ENCODE results near the gene GRM8.

The GRM8 gene

DNA sequence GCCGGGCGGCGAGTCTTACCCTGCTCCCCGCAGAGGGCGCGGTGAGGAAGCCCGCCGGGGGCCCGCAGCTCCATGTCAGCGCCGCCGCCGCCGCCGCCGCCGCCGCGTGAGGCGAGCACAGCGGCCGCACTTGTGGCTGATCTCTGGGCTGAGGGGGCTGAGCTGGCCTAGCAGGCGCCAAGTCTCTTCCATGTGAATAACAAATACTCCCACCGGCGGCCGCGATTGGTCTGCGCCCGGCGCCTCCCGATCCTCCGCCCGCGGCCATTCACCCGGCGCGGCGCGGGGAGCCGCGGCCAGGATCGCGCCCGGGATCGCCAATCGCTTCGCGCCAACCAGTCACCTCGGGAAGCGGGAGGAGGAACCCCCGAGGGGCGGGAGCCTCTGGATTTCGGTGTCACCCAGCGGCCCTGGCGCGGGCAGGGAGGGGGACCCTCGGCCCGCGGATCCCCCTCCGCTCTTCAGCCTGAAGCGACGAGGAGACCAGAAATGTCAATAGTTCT lies at the start of gene GRM8:
Gene GRM8 (minus strand): TSS at position 164 of the 503 bp plus-strand sequence.
- no peak for DNase-seq (ENCODE audit: extremely low read depth in 1 of 2, low read depth in 1 of 2)

DNA sequence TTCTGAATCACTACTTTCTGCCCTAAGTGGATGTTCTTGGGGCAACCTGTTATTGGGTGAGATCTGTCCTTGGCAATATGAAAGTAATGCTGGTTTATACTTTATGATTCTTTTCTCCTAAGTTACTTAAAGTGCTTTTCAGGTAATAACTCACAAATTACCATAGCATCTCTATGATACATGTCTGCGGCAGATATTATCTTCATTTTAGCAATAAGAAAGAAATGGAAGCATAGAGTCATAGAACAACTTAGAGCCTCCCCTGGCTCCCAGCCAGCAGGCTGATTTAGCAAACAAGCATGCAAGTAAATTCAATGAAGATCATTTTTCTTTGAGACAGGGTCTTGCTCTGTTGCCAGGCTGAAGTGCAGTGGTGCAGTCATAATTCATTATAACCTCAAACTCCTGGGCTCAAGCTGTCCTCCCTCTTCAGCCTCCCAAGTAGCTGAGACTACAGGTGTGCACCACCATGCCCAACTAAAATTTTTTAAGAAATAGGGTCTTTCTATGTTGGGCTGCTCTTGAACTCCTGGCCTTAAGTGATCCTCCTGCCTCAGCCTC lies 38.1 kb upstream of the GRM8 start:
- DNase-seq (ENCODE audit: extremely low read depth in 1 of 2, low read depth in 1 of 2): no peak

DNA sequence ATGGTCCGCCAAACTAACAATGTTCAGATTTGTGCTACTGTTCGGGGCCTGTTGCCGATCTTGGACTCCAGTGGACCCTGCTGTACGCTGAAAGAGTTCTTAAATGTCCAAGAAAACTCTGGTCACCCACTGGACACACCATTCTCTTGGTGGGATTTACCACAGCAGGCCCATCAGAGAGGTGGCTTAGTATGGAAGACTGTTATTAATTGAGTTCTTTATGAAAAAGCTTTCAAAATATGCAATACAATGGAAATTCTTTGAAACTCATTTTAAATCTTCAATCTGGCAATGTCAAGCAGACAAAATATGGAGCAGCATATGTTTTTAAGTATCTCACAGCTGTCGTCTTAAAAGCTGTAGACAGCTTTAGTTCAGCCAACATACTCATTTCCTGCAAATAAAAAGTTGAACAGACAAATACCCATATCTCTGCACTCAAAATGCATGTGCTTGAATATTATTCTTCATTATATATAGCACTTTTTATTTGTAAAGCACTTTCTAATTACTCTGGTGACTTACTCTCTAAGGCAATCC lies 37.4 kb upstream of the GRM8 start:
- DNase-seq (ENCODE audit: extremely low read depth in 1 of 2, low read depth in 1 of 2): no peak

DNA sequence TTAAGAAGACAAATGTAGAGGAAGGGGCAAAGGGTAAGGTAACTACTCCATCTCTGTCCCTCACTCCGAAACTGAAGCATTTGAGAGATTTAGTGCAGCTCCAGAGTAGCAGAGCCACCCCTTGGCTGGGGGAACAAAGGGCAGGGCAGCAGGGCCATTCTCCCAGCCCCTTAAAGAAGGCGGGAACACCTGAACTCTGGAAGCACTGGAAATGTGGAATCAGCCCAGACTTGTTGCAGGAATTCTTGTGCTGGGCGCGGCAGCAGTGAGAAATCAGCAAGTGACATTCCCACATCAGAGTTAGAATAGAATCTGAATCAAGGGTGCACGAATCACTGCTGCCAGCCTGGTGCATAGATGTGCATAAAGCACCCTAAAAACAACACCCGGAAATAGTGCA lies 34.4 kb upstream of the GRM8 start:
- DNase-seq (ENCODE audit: extremely low read depth in 1 of 2, low read depth in 1 of 2): no peak

DNA sequence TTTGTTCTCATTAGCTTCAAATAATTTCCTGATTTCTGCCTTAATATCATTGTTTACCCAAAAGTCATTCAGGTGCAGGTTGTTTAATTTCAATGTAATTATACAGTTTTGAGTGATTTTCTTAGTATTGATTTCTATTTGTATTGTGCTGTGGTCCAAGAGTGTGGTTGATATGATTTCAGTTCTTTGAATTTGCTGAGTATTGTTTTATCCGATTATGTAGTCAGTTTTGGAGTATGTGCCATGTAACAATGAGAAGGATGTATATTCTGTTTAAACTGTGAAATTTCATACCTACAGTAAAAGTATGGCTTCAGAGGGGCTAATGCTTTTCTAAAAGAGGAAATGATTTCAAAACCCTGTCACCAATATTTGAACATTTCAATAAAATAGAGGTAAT lies 17.4 kb upstream of the GRM8 start:
- no peak for DNase-seq (ENCODE audit: extremely low read depth in 1 of 2, low read depth in 1 of 2)

DNA sequence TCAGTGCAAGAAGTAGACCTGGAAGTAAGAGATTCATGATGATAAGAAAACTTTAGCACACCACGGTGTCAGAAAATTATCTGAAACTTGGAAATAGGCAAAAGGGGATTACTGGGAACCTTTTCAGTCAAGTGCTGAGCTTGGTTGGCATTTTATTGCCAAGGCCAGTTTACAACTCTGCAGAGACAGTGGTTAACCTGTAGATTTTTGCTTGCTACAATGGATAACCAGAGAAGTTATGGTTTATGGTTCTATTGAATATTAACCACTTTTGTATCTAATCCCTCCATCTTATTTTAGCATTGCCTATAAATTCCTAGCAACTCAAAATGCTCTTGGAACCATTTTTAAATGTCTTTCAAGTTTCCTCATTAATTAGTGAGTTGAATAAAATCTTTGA lies 13.3 kb upstream of the GRM8 start:
- no peak for DNase-seq (ENCODE audit: extremely low read depth in 1 of 2, low read depth in 1 of 2)

DNA sequence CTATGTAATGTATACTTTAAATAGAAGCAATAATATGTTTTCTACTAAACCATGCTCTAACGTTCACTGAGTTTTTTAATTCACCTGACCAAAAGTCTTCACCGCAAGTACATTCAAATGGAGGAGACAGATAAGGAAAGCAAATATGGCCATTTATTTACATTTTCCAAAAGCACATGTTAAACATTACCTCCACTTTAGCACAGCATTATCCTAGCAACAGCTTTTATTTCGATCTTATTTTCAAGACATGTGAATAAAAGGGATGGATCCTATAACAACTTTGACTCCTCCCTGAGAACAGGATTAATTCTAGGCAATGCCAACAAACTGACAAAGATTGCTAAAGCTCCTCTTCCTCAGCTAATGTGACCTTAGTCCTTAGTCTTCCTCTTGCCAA lies 11.5 kb upstream of the GRM8 start:
- no peak for DNase-seq (ENCODE audit: extremely low read depth in 1 of 2, low read depth in 1 of 2)

DNA sequence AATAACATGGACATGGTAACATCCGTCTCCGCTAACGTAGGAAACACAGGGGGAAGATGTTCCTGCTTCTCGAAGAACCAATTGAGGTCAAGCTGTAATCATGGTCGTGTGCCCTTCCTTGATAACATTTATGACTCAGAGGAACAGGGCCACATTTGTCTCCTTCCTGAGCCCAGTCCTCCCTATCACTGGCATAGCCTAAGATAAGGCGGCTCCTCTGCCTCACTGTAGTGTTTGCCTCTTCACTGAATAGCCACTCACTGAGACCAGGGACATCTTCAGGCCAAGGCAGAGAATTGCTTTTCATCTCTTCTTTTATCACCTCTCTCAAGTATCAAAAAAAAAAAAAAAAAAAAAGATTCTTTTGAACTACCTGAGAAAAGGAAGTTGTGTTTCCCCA lies 5.4 kb upstream of the GRM8 start:
- no peak for DNase-seq (ENCODE audit: extremely low read depth in 1 of 2, low read depth in 1 of 2)

DNA sequence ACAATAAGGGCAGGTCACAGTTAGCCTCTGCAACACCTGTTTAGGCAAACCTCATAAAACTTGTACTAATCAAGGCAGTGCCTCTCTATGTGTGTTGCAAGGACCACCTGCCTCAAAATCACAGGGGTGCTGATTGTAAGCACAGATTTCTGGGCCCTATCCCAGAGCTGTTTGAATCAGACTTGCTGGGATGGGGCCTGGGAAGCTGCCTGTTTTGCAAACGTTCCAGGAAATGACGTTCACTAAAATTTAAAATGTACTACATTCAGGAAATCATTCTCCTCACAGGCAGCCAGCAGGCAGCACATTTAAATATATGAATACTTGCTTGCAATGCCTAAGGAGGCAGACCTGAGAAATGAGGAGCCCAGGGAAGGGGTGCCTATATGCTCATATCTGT lies 4.3 kb upstream of the GRM8 start:
- no peak for DNase-seq (ENCODE audit: extremely low read depth in 1 of 2, low read depth in 1 of 2)

DNA sequence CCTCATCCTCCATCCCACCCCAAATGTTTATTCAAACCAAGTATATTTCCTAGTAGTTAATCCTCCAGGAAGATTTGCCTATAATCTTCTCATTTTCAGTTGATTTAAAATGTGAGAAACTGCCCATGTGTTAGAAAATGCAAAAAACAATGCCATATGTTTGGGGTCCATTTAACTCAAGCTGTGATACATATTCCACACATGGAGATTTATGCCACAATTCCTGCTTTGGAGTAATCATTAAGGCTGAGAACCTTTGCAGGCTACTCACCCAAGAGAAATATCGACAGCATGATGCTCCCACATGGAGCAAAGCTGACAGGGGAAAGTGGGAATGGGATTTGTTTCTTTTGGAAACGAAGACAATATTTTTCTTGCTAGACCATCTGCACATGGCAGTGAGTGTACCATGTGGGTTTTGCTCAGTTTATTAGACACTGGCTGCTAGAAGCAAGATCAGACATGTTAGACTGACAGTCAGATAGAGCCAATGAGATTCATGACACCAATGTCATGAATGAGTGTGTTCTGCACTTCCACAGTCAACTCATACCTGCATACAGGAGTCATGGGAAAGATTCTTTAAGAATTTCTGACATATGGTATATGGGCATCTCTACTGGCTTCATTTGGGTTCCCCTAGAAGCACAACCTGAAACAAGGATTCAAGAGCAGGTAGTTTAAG lies 3.4 kb upstream of the GRM8 start:
- no peak for DNase-seq (ENCODE audit: extremely low read depth in 1 of 2, low read depth in 1 of 2)

DNA sequence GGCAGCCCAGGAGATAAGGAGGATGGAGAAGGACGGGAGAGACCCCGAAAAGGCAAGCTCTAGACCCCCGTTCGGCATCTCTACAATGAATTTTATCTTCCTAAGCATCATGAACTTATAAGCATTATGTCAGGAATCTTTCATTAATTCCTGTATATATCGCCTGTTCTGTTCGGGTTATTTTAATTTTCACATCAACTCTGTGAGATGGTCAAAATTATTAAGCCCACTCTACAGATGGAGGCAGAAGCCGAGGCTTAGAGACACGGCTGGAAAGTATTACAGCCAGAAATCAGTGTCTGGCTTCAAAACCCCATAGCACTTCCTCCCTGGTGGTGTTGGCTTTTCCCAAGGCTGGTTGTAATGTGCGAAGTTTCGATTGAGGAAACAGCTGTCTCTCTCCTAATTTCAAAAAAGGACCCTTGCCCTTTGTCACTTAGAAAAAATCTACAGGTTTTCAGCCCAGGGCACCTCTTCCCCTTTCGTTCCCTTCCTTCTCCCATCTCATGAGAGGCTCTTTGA lies 1.5 kb upstream of the GRM8 start:
- DNase-seq (ENCODE audit: extremely low read depth in 1 of 2, low read depth in 1 of 2): no peak

DNA sequence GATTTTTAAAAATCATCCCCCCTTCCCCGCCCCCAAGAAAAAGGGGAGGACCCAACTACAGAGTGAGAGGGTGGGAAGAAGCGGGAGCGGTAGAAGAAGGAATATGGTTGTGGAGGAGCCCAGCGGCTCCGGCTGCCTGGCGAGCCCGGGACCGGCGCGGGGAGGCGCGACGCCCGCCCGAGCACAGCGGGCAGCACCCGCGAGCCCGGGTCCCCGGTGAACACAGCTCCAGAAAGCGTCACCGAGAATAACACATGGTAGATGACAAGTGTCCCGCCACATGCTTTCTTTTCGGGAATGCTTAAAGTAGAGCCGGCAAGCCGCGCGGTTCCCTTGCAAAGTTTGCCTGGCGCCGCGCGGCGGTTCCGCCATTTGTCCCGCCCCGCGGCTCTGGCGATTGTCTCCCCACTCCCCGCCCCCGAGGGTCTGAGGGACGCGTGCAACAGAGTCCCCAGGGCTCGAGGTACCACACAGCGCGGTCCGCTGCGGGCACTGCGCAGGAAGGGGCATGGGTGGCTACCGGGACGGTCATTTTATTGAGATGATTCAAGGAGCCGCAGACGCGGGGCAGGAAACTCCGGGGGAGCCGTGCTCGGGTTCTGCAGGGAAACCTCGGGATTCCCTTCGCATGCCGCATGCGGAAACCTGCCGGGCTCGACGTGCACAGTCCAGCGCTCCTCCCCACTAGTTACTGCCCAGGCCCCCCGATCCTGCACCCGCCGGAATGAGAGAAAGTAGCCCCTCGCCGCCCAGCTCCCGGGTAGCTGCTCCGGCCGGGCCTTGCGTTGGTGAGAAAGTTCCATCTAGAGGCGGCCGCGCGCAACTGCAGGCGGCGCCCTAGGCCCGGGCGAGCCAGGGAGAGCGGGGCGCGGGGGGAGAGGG lies 781 bp upstream of the GRM8 start:
- peak; percentile 6 to 33 for DNase-seq (ENCODE audit: extremely low read depth in 1 of 2, low read depth in 1 of 2)

DNA sequence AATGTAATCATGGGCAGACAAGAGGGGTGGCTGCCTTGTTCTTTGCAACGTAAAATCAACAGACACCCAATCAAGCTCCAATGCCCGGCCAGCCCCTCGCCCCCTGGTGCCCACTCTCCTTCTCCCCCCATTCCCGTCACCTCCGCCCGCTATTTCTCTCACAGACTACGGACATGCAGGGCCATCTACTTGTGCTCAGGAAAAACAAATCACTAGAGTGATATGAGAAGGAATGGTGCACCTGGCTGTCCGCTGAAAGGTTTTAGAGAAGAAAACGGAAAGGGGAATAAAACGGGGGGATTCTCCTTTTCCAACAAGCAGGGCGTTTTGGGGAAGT lies 396 bp downstream of the GRM8 start:
- DNase-seq (ENCODE audit: extremely low read depth in 1 of 2, low read depth in 1 of 2): no peak

DNA sequence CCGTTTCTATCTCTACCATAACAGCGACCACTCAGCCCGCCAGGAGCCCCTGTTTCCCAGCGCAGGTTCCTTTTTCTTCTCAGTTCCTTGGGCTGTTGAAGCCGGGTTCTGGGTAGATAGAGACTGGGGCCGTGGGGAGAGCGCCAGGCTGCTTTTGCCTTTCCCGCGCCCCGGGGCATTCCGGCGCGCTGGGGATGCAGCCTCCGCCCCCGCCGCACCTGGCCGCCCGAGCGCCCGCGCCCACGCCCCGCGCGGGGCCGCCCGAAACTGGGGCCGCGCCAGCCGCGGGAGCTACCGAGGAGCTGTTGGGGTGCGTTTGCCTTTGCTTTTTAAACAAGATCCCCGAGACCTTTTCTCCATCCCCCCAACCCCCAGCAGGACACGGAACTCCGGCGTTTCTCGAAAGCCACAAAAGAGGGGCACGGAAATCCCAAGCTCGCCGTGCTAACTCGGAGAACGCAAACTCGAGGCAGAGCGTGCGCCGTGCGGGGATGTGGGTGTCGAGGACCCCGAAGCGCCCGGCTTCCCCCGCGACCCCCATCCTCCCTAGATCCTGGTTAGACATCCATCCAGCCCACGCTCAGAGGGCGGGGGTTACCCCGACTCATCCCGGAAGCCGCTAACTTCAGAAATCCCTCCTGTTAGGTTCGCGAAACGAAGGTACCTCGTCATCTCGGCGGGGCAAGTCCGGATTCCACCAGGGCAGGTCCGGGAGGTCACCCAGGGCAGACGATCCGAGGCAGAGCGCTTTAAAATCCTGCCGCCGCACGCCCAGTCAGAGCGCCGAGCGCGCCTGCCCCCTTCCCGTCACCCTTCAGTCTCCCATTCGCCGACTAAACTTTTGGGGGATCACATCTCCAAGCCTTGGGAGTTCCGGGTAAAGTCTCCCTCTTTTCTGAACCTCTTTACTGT lies 1.0 kb downstream of the GRM8 start:
- DNase-seq (ENCODE audit: extremely low read depth in 1 of 2, low read depth in 1 of 2): no peak

DNA sequence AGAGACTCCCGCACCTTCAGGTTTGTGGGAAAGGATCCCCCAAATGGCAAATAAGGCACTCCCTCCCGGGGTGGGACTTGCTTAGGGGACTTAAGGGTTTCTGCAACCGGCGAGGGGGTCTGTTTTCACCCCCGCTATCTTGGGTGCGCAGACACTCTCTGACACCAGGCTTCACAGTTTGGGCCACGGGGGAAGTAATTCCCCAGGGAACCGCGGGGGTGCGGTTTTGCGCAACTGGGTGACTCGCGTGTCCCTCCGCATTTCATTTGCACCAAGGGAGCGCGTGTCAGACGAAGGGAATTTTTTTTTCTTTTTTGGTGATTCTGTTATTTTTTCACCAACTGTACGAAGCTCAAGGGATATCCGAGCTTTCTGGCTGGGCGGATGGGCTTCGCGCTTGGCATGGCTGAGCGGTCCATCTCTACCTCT lies 1.7 kb downstream of the GRM8 start:
- DNase-seq (ENCODE audit: extremely low read depth in 1 of 2, low read depth in 1 of 2): no peak

DNA sequence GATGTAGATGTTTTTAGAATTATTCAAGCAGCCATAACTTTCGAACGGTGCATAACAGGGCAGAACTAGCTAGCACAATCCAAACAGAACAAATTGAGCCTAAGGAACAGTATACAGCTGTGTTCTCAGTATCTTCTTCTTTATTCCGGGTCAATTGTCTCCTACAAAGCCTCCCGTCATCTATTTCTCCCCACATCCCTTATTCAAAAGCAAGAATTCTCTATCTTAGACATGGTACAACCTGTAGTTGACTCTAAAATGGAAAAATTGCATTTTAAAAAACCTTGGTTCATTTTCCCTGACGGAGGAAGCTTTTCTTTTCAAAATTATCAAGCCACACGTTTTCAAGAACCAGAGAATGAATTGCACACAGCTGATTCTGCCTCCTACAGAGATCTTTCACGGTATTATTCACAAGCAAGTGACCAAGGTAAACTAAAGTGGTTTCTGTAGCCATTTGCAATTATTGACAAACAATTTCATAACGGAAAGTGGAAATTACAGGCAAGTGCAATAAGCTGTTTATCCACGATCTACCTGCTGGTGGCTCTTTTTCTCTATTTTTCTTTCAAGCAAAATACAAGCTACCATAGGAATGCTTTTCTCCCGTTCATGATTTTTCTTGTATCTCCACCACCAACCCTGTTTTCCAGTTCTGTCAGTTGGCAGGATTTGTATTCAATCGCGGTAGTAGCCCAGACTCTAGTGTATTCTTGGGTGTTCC lies 2.3 kb downstream of the GRM8 start:
- no peak for DNase-seq (ENCODE audit: extremely low read depth in 1 of 2, low read depth in 1 of 2)

DNA sequence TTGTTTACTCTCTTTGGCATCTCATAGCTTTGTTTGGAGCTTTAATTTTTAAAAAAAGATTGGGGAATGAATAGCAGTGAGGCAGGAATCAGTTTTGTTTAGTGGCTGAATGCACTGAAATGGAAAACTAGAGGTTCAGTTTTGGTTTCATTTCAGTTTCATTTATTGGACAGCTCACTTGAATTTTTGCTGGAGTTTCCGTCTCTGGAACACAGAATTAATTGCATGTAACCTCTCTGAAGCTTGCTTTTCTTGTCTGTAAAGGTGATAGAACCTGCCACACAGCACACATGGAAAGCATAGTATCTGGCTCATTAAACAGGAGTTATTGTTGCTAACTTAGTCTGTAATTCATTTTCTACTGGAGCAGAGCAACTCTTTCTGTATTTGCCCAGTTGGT lies 7.1 kb downstream of the GRM8 start:
- DNase-seq (ENCODE audit: extremely low read depth in 1 of 2, low read depth in 1 of 2): no peak

DNA sequence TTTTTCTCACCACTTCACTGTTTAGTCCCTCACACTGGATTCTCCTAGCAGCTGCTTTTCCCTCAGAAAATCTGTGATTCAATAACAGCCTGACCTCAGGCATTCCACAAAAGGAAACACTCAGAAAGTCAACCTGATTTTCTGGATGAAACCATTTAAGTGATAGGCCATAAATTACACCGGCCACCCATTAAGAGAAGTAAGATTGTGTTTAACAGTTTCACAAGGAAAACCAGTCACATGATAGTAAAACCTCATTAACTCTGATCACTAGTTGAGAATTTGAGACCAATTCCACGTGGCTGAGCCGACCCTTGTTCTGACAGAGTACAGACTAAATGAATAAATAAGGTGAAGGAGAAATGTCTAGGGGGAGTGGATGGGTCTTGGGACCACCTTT lies 7.7 kb downstream of the GRM8 start:
- DNase-seq (ENCODE audit: extremely low read depth in 1 of 2, low read depth in 1 of 2): no peak

DNA sequence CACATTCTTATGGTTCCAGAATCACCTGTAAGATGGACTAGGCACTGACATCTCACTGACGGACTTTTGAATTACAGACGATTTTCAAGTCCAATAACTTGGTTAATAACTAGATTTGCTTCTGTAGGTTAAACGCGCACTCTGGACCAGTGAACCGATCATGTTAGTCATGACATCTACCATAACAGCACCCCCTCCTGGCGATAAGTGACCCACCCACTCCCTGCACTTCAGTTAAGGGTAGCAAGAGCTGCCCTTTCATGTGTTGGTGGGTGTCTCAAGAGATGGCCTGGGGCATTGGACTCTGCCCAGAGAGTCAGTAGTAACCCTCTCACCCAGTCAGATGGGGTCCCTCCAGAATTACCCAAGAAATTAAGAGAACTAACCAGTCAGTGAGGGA lies 12.9 kb downstream of the GRM8 start:
- no peak for DNase-seq (ENCODE audit: extremely low read depth in 1 of 2, low read depth in 1 of 2)

DNA sequence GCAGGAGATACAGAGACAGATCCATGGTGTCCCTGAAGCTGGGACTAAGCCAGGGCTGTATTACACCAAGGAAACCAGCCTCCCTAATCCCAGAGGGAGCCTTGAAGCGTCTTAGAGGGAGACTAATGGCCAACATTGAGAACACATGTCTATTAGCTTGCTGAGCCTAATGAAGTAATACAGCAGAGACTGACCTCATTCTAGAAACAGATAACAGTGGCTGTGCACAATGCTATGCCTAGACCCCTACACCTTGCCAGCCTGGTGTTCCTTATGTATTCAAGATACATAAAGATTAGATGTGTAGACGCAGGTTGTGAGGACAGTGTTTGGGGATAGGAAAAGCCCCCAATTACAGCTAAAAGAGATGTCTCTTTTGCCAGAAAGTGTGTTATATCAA lies 19.1 kb downstream of the GRM8 start:
- no peak for DNase-seq (ENCODE audit: extremely low read depth in 1 of 2, low read depth in 1 of 2)
